NOMO-1 (cell line): ENCODE measurements around the gene SORCS2.

ENCODE experiments used
- DNase-seq, 2 experiments: peaks; one replicate each; lab custom pipeline; 2025; ENCODE audit not compliant: unreplicated experiment in 2 of 2; lab: John Stamatoyannopoulos, UW

SORCS2 gene

DNA sequence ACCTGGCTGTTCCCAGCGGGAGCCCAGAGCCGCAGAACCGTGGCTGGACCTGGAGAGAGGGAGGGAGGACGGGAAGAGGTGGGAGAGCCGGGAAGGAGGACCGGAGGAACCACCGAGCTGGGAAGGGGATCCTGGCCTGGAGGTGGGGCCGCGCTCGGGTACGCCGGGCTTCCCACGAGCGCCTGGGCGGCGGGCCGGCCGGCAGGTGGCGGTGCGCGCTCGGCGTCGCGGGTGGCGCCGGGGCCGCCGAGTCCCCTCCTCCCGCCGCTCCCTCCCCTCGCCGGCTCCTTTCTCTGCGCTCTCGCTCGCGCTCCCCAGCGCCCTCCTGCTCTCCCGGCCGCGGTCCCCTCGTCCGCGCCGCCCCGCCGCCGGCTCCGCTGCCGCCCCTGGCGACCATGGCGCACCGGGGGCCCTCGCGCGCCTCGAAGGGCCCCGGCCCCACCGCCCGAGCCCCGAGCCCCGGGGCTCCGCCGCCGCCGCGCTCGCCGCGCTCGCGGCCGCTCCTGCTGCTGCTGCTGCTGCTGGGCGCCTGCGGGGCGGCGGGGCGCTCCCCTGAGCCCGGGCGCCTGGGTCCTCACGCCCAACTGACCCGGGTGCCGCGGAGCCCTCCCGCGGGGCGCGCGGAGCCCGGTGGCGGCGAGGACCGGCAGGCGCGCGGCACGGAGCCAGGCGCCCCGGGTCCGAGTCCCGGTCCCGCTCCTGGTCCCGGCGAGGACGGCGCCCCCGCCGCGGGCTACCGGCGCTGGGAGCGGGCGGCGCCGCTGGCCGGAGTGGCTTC, at the start of gene SORCS2:
Gene SORCS2 (plus strand): TSS at position 287 of the 778 bp plus-strand sequence.
- peak; percentile 53 to 61 for DNase-seq

DNA sequence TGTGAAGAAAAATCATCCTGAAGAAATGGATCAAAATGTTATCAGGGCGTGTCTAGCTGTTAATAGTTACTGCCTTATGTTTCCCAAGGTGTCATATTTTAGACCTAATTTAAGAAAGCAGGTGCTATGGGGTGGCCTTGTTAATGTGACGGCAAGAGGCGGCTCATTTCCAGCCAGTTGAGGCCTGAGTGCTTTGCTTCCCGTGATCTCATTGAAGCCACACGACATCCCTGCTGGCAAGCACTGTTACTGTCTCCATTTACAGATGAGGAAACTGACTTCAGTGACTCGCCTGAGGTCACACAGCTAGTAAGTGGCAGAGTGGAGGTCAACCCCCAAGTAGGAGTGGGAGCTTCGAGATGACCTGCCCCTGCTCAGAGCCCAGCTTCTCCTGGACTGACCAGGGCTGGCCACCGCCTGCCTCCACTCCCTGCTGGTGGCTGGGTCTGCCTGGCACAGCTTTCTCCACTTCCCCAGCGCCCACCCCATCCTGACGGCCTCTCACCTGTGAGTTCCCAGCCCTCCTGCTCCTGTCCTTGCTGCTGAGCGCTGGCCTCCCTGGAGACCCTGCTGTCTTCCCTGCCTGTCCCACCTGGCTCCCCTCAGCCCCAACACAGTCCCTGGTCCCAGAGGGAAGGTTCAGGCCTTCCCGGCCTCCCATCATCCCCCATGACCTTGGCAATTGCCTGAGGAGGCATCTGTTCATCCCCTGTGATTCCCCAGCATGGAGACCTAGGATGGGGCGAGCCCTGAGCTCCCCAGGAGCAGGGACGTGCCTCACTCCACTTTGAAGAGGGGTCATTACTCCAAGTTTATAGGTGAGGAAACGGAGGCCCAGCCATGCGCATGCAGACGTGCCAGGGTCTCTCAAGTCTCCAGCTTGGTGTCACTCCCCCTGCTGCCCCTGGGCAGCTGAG, 47.7 kb upstream of the SORCS2 start:
- no peak for DNase-seq

DNA sequence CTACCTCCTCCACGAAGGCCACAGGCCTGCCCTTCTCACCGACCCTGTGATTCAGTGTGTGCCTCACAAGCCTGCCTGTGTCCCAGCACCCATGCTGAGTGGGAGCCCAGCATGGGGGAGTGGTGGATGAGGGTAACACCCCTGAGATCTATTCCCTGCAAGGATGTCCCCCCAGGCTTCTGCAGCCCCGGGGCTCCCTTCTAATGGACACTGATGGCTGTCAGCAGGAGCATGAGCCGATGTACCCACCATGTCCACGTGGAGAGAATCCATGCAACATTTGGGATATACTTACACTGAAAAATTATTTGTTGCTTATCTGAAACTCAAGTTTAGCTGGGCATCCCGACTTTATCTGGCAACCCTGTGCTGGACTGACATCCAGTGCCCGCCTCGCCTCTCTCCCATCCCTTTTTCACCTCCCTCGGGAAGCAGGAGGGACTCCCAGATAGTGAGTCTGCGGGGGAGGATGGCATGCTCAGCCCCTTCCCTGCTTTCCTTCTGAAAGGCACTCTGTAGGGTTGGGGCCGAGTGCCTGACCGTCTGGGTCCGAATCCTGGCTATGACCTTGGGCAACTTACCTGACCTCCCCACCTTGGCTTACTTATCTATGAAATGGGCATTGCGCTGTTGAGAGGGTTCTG, 46.9 kb upstream of the SORCS2 start:
- DNase-seq = no peak

DNA sequence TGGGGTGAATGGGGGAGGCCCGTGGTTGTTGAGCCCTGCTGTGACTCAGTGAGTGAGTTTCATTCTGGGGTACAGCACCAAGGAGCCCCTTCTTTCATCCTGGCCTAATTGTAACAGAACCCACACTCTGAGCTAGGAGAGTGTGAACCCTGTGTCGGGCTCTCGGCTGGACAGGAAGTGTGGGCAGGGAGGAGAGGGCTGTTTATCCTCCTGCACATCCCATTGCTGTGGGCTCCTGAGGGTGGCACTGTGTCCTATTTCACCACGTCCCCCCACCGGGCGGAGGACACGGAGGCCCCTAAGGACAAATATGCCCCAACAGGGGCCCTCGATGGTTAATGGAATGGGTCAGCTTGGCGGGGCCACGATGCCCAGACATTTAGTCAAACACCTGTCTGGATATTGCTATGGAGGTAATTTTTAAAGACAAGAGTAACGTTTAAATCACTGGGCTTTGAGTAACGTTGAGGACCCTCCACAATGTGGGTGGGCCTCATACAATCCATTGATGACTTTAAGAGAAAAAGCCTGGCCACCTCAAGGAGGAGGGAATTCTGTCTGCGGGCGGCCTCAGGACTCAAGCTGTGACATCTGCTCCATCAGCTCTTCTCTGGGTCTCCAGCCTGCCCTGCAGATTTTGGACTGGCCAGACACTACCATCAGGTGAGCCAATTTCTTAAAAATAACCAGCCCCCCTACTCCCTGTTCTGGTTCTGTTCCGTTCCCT, 46.1 kb upstream of the SORCS2 start:
- no peak for DNase-seq

GRCh38 chr4:7146786-7147115, 45.6 kb upstream of the SORCS2 start:
- DNase-seq = no peak

DNA sequence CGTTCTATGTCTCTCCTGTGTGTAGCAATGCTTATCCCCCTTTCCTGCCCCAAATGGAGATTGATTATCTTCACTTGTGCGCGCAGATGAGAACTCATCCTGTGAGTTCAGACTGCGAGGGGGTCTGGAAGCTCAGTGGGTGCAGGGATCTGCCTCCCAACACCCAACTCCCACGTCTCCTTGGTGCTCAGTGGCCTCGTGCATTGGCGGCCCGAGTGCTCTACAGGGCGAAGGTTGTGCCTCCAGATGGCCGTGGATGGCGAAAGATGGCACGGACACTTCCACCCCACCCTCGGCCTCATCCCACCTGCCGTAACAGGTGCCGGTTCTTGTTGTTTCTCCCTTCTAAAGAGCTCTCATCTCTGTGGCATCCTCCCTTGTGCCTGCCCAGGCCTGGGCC, 45.1 kb upstream of the SORCS2 start:
- DNase-seq = no peak

DNA sequence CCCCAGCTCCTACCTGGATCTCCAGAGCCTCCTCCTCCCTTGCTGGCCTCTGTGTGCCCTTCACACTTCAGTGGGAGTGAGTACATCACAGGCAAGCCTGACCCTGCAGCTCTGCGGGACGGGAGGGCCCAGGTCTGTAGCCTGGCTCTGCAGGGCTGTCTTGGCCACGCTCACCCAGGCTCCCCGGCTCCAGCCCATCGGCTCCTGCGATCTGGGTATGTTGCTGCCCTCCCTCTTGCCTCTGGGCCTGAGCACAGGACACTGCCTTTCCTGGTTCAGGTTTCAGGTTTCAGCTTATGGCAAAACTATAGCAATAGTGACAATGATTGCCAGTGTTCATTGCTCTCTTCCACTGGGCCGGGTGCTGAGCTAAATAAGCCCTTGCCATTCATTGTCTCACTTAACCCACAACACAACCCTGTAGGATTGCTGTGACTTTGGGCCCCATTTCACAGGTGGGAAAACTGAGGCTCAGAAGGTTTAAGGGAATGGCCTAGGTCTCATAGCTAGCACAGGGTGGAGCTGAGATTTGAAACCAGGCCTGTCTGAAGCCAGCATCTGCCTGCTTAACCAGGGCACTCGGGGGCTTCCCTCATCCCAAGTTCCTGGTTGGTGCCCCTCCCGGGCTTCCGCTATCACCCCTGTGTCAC, 44.6 kb upstream of the SORCS2 start:
- no peak for DNase-seq

GRCh38 chr4:7148337-7148736, 44.0 kb upstream of the SORCS2 start:
- no peak for DNase-seq

DNA sequence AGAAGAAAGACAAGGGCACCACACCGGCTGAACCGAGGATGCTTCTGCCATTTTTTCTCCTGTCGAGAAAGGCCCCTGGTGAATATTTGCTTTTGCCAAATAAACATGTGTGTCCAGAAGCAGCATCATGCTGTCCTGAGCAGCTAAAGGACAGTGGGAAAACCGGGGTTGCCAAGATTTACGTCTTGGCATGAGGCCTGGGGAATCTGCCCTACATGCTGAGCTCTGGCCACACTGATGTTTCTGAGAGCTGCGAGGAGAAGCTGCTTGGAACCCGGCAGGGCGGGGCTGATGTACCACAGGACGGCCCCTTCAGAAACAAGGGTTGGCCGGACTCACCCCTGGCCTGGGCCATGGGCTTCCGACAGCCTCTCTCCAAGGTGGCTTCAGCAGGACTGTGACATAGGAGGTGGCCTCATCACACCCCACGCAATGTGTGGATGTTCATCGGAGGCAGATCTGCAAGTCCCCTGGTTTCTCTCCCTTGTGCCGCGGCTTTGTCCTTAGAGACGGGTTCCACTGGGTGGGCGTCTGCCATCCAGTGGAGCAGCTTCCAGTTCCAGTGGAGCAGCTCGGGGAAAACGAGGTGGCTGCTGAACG, 42.2 kb upstream of the SORCS2 start:
- no peak for DNase-seq

GRCh38 chr4:7151668-7152227, 40.6 kb upstream of the SORCS2 start:
- DNase-seq = no peak

GRCh38 chr4:7153711-7154110, 38.6 kb upstream of the SORCS2 start:
- no peak for DNase-seq

- DNase-seq = no peak
Measured at GRCh38 chr4:7154351-7154981, 37.9 kb upstream of the SORCS2 start.

GRCh38 chr4:7155590-7156071, 36.7 kb upstream of the SORCS2 start:
- no peak for DNase-seq

DNA sequence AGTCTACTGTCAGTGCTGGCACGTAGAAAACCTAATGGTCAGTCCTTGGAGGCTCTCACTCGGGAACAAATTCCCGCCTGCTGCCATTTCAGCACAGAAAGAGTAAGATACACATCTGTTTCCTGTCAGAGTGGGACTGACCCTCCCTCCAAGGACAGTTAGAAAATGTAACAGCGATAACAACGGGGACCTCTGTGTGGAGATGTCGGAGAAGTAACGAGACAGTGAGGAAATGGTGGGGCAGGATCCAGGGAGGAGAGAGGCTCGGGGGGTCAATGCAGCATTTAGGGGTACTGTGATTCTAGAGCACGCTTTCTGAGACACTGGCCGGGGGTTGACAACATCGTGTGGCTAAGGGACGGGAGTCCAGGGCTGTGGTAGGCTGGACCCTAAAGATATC, 36.0 kb upstream of the SORCS2 start:
- DNase-seq = no peak

DNA sequence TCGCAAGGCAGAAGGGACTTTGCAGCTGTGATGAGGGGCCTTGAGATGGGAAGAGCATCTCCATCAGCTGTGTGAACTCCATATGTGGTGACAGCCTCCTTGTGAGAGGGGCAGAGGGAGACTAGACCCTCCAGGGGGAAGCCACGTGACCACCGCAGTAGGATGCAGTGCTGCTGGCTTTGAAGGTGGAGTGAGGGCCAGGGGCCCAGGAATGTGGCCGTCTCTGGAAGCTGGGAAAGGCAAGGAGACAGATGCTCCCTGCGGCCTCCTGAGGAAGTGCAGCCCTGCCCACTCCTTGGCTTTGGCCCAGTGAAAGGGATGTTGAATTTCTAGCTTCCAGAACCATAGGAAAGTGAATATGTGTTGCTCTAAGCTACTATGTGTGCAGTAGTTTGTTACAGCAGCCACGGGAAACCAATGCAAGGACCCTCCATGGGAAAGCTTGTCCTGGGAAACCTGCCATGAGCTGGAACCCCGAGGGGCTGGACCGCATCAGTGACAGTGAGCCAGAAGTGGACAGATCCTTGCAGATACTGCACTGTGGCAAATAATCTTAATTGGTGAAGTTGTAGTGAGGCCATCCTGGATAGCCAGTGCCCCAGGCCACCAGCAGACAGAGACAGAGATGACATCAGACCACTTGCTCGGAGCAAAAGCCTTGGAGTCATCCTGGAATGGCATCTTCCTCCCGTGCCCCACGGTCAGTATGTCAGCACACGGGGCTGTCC, 35.4 kb upstream of the SORCS2 start:
- no peak for DNase-seq

- DNase-seq = no peak
Measured at GRCh38 chr4:7157666-7158065, 34.7 kb upstream of the SORCS2 start.

- no peak for DNase-seq
Measured at GRCh38 chr4:7158081-7158750, 34.1 kb upstream of the SORCS2 start.

- no peak for DNase-seq
Measured at GRCh38 chr4:7158991-7159390, 33.3 kb upstream of the SORCS2 start.
